Measurements from ENCODE around the gene COPZ1. TPM values are rescaled to one million over a fixed set of nuclear protein-coding genes. Genes with fewer than 3 reads are reported as not detected.
A peak's percentile ranks its signal among the peaks of the same experiment; 100 is the strongest.

The COPZ1 gene
- total RNA-seq, 4 donors from 2014 or later, result 181 to 284 (median 236) TPM

DNA sequence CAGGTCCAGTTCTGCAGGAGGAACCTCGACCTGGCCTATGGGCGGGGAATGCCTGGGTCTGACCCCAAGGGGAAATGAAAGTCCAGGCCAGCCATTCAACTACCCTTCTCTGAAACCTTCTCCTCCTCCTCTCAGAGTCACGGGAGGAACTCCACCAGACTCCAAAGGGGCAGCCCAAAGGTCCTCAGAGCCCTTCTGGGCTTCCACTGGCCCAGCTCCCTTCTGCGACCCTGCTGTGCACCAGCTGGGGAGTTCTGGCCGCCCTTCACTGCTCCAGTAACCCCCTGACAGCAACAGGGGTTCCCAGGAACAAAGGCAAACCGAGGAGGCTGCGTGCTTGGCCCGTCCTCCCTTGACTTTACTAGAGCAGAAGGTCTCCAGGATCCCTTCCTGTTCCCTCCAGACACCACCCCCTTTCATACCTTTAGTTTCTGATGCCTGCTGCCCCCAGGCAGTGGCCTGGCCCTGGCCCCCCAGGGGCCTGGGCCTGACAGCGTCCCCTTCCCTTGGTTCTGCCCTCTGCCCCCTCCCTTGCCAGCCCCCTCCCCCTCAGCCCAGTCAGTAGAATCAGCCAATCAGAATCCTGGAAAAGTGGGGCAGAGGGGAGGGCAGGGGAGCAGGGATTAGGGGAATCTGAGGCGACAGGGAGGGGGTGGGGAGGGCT, 60.5 kb downstream of the COPZ1 start:
- intact Hi-C loops (cut with DNase I), result no loop called here

DNA sequence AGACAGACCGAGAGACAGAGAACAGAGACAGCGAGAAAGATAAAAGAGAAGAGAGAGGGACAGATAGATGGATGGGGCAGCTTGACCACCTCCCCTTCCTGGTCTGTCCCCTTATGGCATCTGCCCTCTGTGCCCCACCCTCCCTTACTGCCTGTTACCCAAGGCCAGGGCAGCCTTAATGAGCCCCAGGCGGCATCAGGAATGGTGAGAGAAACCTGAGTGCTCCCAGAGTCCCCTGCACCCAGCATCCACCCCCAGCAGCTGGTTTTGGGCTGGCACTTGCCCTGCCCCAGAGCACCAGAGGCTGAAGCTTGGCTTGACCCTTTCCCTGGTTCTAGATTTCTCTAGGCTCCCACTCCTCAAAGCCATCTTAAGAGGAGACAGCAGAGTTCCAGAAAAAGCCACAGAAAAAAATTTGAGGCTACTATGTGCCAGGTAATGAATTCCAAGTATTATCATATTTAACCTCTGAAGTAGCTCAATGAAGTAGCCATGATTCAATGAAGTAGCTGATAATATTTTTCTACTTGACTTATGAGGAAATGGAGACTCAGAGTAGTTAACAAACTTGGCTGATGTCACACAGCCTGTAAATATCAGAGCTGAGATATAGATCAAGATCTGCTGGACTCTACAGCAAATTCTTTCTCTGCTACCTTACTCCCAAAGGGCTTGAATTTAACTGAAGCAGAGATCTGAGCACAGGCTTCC, 61.6 kb downstream of the COPZ1 start:
- 91 to 95% methylated on average over 3 of the region's 3 CpGs for WGBS, 2 donors
- no peak overlapping the region for H3K4me3 ChIP-seq (replicated peaks in 1 of 3)

More for the DNA sequence above, 60.5 kb downstream of the COPZ1 start:
- TF ChIP-seq, protein P1, sequence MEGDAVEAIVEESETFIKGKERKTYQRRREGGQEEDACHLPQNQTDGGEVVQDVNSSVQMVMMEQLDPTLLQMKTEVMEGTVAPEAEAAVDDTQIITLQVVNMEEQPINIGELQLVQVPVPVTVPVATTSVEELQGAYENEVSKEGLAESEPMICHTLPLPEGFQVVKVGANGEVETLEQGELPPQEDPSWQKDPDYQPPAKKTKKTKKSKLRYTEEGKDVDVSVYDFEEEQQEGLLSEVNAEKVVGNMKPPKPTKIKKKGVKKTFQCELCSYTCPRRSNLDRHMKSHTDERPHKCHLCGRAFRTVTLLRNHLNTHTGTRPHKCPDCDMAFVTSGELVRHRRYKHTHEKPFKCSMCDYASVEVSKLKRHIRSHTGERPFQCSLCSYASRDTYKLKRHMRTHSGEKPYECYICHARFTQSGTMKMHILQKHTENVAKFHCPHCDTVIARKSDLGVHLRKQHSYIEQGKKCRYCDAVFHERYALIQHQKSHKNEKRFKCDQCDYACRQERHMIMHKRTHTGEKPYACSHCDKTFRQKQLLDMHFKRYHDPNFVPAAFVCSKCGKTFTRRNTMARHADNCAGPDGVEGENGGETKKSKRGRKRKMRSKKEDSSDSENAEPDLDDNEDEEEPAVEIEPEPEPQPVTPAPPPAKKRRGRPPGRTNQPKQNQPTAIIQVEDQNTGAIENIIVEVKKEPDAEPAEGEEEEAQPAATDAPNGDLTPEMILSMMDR (IDR thresholded peaks at IDR 0.05), result no peak
- no peak for TF ChIP-seq POLR2A (IDR thresholded peaks at IDR 0.05)
- no peaks in the 10 kb centered on the region for H3K36me3 ChIP-seq
- no peaks in the 10 kb centered on the region for H3K9me3 ChIP-seq
- H3K4me1 ChIP-seq, result peaks cover 67 to 84% of the 10 kb centered on the region in 2 donors
- no peak for DNase-seq
- H3K27me3 ChIP-seq, result no peaks in the 10 kb centered on the region
- H3K4me3 ChIP-seq (replicated peaks in 1 of 3), result no peak overlapping the region
- H3K27ac ChIP-seq, result peak overlapping the region; percentile 59 to 97 (median 89)
- WGBS, 2 donors, result 54 to 64% methylated on average over 10 of the region's 10 CpGs

DNA sequence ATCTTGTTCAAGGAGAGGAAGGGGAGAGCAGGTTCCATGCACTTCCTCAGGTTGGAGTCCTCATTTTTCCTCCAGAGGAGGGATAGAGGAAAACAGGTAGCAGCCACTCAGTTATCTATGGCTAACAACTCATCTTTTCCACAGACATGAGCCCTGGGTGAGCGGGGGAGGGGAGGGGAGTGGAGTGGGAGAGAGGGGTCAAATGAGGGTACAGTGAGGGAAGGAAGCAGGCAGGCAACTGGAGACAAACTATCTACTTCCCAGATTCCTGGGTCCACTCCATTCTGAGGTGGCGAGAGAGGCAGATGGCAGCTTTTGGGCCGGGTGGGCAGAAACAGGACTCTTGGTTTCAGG, 62.2 kb downstream of the COPZ1 start:
- Histone ChIP-seq H3K36me3 (no peaks in the 10 kb centered on the region), H3K27ac (peak overlapping the region; percentile 89 to 97 (median 96)), H3K27me3 (no peaks in the 10 kb centered on the region), H3K9me3 (no peaks in the 10 kb centered on the region), H3K4me1 (peaks cover 57 to 78% of the 10 kb centered on the region in 2 donors), H3K4me3 (replicated peaks in 1 of 3) (no peak overlapping the region)
- TF ChIP-seq, protein P1 (IDR thresholded peaks at IDR 0.05), result no peak
- no peak for TF ChIP-seq POLR2A (IDR thresholded peaks at IDR 0.05)
- WGBS, 2 donors, result 96 to 98% methylated on average over 3 of the region's 3 CpGs
- intact Hi-C loops (cut with DNase I), result no loop called here
- DNase-seq, result no peak

More for the DNA sequence above, 61.6 kb downstream of the COPZ1 start:
- intact Hi-C loops (cut with DNase I), result no loop called here
- peak overlapping the region; percentile 89 to 97 (median 96) for H3K27ac ChIP-seq
- TF ChIP-seq POLR2A (IDR thresholded peaks at IDR 0.05), result no peak
- TF ChIP-seq, protein P1 (IDR thresholded peaks at IDR 0.05), result no peak
- H3K4me1 ChIP-seq, result peaks cover 62 to 78% of the 10 kb centered on the region in 2 donors
- no peaks in the 10 kb centered on the region for H3K9me3 ChIP-seq
- no peak for DNase-seq
- no peaks in the 10 kb centered on the region for H3K27me3 ChIP-seq
- H3K36me3 ChIP-seq, result no peaks in the 10 kb centered on the region

DNA sequence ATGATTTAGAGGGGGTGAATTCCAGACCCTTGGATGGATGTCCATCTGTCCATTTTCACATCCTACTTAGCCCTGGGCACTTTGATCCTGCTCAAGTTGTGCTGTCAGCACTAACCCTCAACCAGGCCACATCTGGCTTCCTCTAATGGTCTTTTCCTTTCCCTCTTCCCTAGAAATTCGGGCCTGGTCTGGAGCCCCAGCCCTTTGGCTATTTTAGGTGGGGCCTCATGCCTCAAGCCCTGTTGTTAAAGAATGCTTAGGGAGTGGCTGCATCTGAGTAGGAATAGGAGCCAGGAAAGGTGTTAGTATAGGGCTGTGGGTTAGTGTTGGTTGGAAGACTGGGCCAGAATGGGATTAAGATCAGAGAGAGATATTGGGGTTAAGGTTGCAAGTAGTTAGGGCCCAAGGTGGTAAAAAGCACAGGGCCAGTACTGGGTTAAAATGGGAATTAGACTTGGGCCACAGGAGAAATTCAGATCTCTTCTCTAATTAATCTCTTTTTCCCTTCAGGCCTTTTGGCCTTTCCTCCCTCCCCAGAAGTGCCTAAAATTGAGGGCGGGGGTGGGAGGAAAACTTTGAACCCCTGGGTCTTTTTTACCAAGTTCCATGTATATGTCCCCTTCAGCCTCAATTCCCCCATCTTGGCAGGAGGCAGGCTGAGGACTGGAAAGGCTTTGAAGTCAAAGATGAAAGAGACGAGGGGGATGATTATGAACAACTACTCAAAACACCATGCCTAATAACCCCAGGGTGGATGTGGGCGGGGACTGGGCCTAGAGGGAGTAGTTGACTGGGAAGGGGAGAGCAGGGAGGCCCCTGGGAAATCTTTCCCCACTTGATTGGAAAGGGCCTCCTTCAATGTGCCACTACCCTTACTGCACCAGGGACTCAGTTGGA, 63.6 kb downstream of the COPZ1 start:
- no peak for DNase-seq
- Histone ChIP-seq H3K27ac (peak overlapping the region; percentile 89 to 97 (median 96)), H3K36me3 (no peaks in the 10 kb centered on the region), H3K27me3 (no peaks in the 10 kb centered on the region), H3K9me3 (no peaks in the 10 kb centered on the region), H3K4me3 (replicated peaks in 1 of 3) (no peak overlapping the region), H3K4me1 (peaks cover 57 to 70% of the 10 kb centered on the region in 2 donors)
- intact Hi-C loops (cut with DNase I), result no loop called here
- 60 to 62% methylated on average over 4 of the region's 4 CpGs for WGBS, 2 donors
- TF ChIP-seq, protein P1 (IDR thresholded peaks at IDR 0.05), result no peak
- no peak for TF ChIP-seq POLR2A (IDR thresholded peaks at IDR 0.05)

All from thyroid gland (tissue), 4 donors.